HepG2 (cell line): ENCODE data around the gene OSBPL5. TPM values are rescaled to one million over a fixed set of nuclear protein-coding genes. Genes with fewer than 3 reads are reported as not detected.

Source experiments
- ATAC-seq: fragments of 200-7000 bp; cut with Tn5 transposase; 3 replicates; pipeline ENCODE4 v1.9.1; 2020; ENCODE audit warnings: mild to moderate bottlenecking, moderate library complexity
- BruUV-seq: library from RNA; stranded (reverse); fragments of 400-500 nt; replicated peaks from 2 replicates; lab custom pipeline; 2021; lab: Mats Ljungman, UMichigan
- CTCF ChIA-PET: fragments of 300-600 bp; formaldehyde crosslinking; extraction: SDS; loops from one replicate; lab custom pipeline; 2021; ENCODE audit warnings: low total read pairs, inconsistent platforms, low intra/inter-chr PET ratio; lab: Yijun Ruan, JAX
- POLR2A ChIA-PET: fragments of 350-600 bp; sonication (Branson Sonifier 250); formaldehyde crosslinking; loops from one replicate; lab custom pipeline; 2020; ENCODE audit warnings: antibody characterized with exemption, inconsistent platforms; lab: Yijun Ruan, JAX
- DNase-seq: peaks from one replicate; pipeline ENCODE4 v3.0.0-alpha.2; 2015; ENCODE audit warnings: low spot score
- FAIRE-seq: peaks from 3 replicates; lab custom pipeline; 2011; peaks lifted over from hg19 to GRCh38; lab: Jason Lieb, UNC
- H2AFZ ChIP-seq: one replicate; pipeline ENCODE4 v1.6.1; 2011; ENCODE audit warnings: low read length, inconsistent platforms
- H3K27ac ChIP-seq: fragments of 300-600 bp; 3 replicates; pipeline ENCODE4 v1.8.0; 2011; ENCODE audit warnings: mixed run types, mild to moderate bottlenecking, mixed read lengths, low read length, inconsistent platforms; ENCODE audit not compliant: insufficient read depth; ENCODE audit errors: extremely low read length
- H3K27me3 ChIP-seq, 2 experiments: fragments of 200-600 bp in 1 of 2; 2 replicates in 1 of 2; 3 replicates in 1 of 2; pipeline versions ENCODE4 v1.6.0 to v1.8.0; 2011; ENCODE audit warnings: low read length in 2 of 2, mild to moderate bottlenecking in 2 of 2, moderate library complexity in 2 of 2, inconsistent platforms in 1 of 2; ENCODE audit not compliant: insufficient read depth in 2 of 2, control insufficient read depth in 1 of 2
- H3K36me3 ChIP-seq, 2 experiments: fragments of 200-600 bp in 1 of 2; replicated peaks in 1 of 2; 2 replicates in 1 of 2; 3 replicates in 1 of 2; pipeline versions ENCODE4 v1.5.1 to v1.8.0; 2011; ENCODE audit warnings: low read length in 2 of 2, inconsistent platforms in 1 of 2; ENCODE audit not compliant: insufficient read depth in 2 of 2, control insufficient read depth in 1 of 2
- H3K4me1 ChIP-seq: 2 replicates; pipeline ENCODE4 v1.5.1; 2012; ENCODE audit warnings: low read length, inconsistent platforms; ENCODE audit not compliant: insufficient read depth
- H3K4me2 ChIP-seq: 2 replicates; pipeline ENCODE4 v1.6.0; 2011; ENCODE audit warnings: low read depth, low read length, inconsistent platforms
- H3K4me3 ChIP-seq, 3 experiments: fragments of 200-600 bp in 1 of 3; sonication (generic), shearing (Covaris generic) in 1 of 3; replicated peaks in 1 of 3; 2 replicates each; pipeline ENCODE4 v1.5.1; 2011 to 2016; ENCODE audit warnings: low read length in 3 of 3, inconsistent platforms in 2 of 3, low read depth in 2 of 3, mild to moderate bottlenecking in 2 of 3, control low read depth in 1 of 3, mixed read lengths in 1 of 3; ENCODE audit not compliant: insufficient read depth in 1 of 3
- H3K79me2 ChIP-seq: one replicate; pipeline ENCODE4 v1.6.1; 2011; ENCODE audit warnings: low read length, inconsistent platforms; ENCODE audit not compliant: insufficient read depth
- H3K9ac ChIP-seq: 2 replicates; pipeline ENCODE4 v1.6.0; 2011; ENCODE audit warnings: mild to moderate bottlenecking, low read depth, low read length, inconsistent platforms; ENCODE audit not compliant: insufficient read depth
- H3K9me3 ChIP-seq: 2 replicates; pipeline ENCODE4 v1.5.1; 2012; ENCODE audit warnings: mild to moderate bottlenecking, low read length
- H4K20me1 ChIP-seq: 2 replicates; pipeline ENCODE4 v1.6.0; 2011; ENCODE audit warnings: inconsistent platforms, mild to moderate bottlenecking, low read length, moderate library complexity; ENCODE audit not compliant: insufficient read depth
- ADNP ChIP-seq: sonication (generic); formaldehyde crosslinking; IDR thresholded peaks from 2 replicates; pipeline ENCODE4 v1.4.0; 2020; ENCODE audit warnings: missing genetic modification reagents
- FIP1L1 ChIP-seq: fragments of 200-400 bp; formaldehyde crosslinking; IDR thresholded peaks from 2 replicates; pipeline ENCODE4 v1.6.1; 2018; ENCODE audit warnings: low read depth, mild to moderate bottlenecking, low read length, moderate library complexity, borderline replicate concordance; ENCODE audit not compliant: insufficient read depth
- MATR3 ChIP-seq: sonication (generic); formaldehyde crosslinking; IDR thresholded peaks from 2 replicates; pipeline ENCODE4 v1.4.0; 2020; ENCODE audit warnings: missing genetic modification reagents
- SALL2 ChIP-seq: sonication (generic); formaldehyde crosslinking; IDR thresholded peaks from 2 replicates; pipeline ENCODE4 v1.8.1; 2023; ENCODE audit warnings: mild to moderate bottlenecking, missing genetic modification reagents, inconsistent platforms
- ZBTB8A ChIP-seq: sonication (generic); formaldehyde crosslinking; IDR thresholded peaks from 2 replicates; pipeline ENCODE4 v1.4.0; 2020; ENCODE audit warnings: mild to moderate bottlenecking, low read depth, missing genetic modification reagents, borderline replicate concordance
- ZNF292 ChIP-seq: sonication (generic); formaldehyde crosslinking; IDR thresholded peaks from 2 replicates; pipeline ENCODE4 v1.8.1; 2022; ENCODE audit warnings: mild to moderate bottlenecking, low read depth, missing genetic modification reagents, borderline replicate concordance
- ZNF660 ChIP-seq: sonication (generic); formaldehyde crosslinking; IDR thresholded peaks from 2 replicates; pipeline ENCODE4 v1.5.1; 2020; ENCODE audit warnings: mild to moderate bottlenecking, low read depth, missing genetic modification reagents, borderline replicate concordance
- WGBS: methylation state at CpG from one replicate; pipeline ENCODE4 v1.1.6; 2017; ENCODE audit warnings: low lambda C conversion rate; 5-methylcytosine and 5-hydroxymethylcytosine counted together
- in situ Hi-C: cut with HindIII; loops from 2 replicates; pipeline ENCODE4 v1.10.0; 2017; ENCODE audit warnings: low pct_unique_long_range_greater_than_20kb; ENCODE audit not compliant: extremely low pct_ligation_motif_present
- intact Hi-C: fragments of 100-400 bp; cut with micrococcal nuclease; formaldehyde crosslinking; loops from one replicate; pipeline ENCODE4 v1.10.0; 2022; ENCODE audit not compliant: unreplicated experiment
- polyA plus RNA-seq, 8 experiments: library from polyadenylated mRNA; depleted of rRNA in 3 of 8; stranded (reverse) in 7 of 8; unstranded in 1 of 8; fragments of >200 nt; fragmentation: Illumina TruSeq in 4 of 8; extraction: Trizol in 4 of 8; gene quantifications; 2 replicates each; pipeline versions ENCODE4 v1.2.1 to v1.2.3, GENCODE V29; 2011 to 2016; ENCODE audit warnings: low read depth in 4 of 8, missing spikeins in 1 of 8, mixed read lengths in 1 of 8; ENCODE audit not compliant: insufficient read depth in 1 of 8
- total RNA-seq, 5 experiments: library from RNA; depleted of rRNA; stranded (reverse); fragments of >200 nt; fragmentation: Illumina TruSeq; extraction: Trizol; gene quantifications; 2 replicates each; pipeline ENCODE4 v1.2.3, GENCODE V29; 2016; ENCODE audit warnings: low read depth in 1 of 5
- TF ChIP-seq, protein P1 (sequence below): sonication (generic); formaldehyde crosslinking; IDR thresholded peaks from 2 replicates; pipeline ENCODE4 v1.5.0; 2020; ENCODE audit warnings: mild to moderate bottlenecking, missing genetic modification reagents, borderline replicate concordance
- TF ChIP-seq, protein P2 (sequence below): sonication (generic); formaldehyde crosslinking; IDR thresholded peaks from 2 replicates; pipeline ENCODE4 v1.5.1; 2020; ENCODE audit warnings: mild to moderate bottlenecking, missing genetic modification reagents

Gene OSBPL5
- total and polyA plus RNA-seq, 2 of the 13 experiments (the other 11 are each of a cell fraction or from before 2014, with no cell fraction given): not detected

DNA sequence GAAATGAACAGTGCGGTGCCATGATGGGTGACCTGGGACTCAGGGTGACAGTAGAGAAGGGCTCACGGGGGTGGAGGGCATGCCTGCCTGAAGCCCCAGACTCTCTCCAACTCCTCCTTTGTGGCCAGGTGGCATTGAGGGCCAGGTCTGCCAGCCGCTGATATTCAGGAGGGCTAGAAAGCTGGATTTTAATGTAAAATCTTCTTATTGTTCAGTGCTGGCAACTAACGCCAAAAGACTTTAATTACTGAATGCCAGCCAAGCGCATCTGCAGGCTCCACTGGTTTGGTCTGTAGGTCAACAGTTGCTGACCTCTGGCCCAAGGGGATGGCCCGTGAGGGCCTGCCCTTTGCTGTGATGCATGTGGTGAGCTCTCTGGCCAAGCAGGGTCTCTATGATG lies 43.2 kb upstream of the OSBPL5 start (continued):
- TF ChIP-seq, protein P1, sequence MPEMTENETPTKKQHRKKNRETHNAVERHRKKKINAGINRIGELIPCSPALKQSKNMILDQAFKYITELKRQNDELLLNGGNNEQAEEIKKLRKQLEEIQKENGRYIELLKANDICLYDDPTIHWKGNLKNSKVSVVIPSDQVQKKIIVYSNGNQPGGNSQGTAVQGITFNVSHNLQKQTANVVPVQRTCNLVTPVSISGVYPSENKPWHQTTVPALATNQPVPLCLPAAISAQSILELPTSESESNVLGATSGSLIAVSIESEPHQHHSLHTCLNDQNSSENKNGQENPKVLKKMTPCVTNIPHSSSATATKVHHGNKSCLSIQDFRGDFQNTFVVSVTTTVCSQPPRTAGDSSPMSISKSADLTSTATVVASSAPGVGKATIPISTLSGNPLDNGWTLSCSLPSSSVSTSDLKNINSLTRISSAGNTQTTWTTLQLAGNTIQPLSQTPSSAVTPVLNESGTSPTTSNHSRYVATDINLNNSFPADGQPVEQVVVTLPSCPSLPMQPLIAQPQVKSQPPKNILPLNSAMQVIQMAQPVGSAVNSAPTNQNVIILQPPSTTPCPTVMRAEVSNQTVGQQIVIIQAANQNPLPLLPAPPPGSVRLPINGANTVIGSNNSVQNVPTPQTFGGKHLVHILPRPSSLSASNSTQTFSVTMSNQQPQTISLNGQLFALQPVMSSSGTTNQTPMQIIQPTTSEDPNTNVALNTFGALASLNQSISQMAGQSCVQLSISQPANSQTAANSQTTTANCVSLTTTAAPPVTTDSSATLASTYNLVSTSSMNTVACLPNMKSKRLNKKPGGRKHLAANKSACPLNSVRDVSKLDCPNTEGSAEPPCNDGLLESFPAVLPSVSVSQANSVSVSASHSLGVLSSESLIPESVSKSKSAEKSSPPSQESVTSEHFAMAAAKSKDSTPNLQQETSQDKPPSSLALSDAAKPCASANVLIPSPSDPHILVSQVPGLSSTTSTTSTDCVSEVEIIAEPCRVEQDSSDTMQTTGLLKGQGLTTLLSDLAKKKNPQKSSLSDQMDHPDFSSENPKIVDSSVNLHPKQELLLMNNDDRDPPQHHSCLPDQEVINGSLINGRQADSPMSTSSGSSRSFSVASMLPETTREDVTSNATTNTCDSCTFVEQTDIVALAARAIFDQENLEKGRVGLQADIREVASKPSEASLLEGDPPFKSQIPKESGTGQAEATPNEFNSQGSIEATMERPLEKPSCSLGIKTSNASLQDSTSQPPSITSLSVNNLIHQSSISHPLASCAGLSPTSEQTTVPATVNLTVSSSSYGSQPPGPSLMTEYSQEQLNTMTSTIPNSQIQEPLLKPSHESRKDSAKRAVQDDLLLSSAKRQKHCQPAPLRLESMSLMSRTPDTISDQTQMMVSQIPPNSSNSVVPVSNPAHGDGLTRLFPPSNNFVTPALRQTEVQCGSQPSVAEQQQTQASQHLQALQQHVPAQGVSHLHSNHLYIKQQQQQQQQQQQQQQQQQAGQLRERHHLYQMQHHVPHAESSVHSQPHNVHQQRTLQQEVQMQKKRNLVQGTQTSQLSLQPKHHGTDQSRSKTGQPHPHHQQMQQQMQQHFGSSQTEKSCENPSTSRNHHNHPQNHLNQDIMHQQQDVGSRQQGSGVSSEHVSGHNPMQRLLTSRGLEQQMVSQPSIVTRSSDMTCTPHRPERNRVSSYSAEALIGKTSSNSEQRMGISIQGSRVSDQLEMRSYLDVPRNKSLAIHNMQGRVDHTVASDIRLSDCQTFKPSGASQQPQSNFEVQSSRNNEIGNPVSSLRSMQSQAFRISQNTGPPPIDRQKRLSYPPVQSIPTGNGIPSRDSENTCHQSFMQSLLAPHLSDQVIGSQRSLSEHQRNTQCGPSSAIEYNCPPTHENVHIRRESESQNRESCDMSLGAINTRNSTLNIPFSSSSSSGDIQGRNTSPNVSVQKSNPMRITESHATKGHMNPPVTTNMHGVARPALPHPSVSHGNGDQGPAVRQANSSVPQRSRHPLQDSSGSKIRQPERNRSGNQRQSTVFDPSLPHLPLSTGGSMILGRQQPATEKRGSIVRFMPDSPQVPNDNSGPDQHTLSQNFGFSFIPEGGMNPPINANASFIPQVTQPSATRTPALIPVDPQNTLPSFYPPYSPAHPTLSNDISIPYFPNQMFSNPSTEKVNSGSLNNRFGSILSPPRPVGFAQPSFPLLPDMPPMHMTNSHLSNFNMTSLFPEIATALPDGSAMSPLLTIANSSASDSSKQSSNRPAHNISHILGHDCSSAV (CRISPR knock-in tag): no peak
- TF ChIP-seq ZBTB8A: no peak

DNA sequence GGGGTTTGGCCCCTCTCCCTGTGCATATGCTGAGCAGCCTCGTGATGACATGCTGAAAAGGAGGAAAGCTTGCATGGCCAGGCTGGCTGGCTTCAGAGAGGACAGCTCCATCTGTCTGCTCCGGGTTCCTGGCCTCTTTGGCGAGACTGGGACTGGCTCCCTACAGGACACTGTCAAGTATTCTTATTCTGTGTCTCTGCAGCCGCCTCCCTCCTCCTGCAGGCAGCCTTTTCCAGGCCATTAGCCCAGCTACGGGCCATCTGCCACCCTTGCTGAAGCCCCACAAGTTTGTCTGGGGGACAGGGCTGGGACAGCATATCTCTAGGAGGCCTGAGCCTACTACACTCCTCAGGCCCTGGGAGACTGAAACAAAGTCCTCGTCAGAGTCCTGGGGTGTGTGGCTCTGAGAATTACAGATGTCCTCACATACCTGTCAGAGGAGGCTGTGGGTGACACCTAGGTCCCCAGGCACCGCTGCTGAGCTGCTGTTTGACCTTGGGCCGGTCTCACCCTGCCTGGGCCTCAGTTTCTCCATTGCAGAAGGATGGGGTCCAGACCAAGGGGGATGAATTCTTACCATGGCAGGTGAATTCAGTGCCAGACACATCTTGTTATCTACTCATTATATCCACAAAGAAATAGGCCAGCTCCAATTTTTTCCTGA lies 42.5 kb upstream of the OSBPL5 start:
- Histone ChIP-seq H3K4me3 (no peak overlapping the region), H3K9ac (no peak overlapping the region), H3K36me3 (no peaks in the 10 kb centered on the region), H4K20me1 (no peaks in the 10 kb centered on the region), H2AFZ (no peak overlapping the region), H3K79me2 (no peaks in the 10 kb centered on the region), H3K4me1 (no peaks in the 10 kb centered on the region), H3K4me2 (no peak overlapping the region), H3K27me3 (peaks cover 7 to 31% of the 10 kb centered on the region in 2 experiments; a peak in 4 of 5 replicates), H3K27ac (no peak overlapping the region), H3K9me3 (no peaks in the 10 kb centered on the region)
- in situ Hi-C loops (no loop called here), intact Hi-C loops (no loop called here)
- no peak for DNase-seq
- ATAC-seq: no peak
- no peak for FAIRE-seq
- TF ChIP-seq ADNP (CRISPR knock-in tag) (no peak), SALL2 (CRISPR knock-in tag) (no peak), MATR3 (CRISPR knock-in tag) (no peak), FIP1L1 (no peak), ZNF292 (CRISPR knock-in tag) (no peak), ZNF660 (no peak)
- TF ChIP-seq, protein P2, sequence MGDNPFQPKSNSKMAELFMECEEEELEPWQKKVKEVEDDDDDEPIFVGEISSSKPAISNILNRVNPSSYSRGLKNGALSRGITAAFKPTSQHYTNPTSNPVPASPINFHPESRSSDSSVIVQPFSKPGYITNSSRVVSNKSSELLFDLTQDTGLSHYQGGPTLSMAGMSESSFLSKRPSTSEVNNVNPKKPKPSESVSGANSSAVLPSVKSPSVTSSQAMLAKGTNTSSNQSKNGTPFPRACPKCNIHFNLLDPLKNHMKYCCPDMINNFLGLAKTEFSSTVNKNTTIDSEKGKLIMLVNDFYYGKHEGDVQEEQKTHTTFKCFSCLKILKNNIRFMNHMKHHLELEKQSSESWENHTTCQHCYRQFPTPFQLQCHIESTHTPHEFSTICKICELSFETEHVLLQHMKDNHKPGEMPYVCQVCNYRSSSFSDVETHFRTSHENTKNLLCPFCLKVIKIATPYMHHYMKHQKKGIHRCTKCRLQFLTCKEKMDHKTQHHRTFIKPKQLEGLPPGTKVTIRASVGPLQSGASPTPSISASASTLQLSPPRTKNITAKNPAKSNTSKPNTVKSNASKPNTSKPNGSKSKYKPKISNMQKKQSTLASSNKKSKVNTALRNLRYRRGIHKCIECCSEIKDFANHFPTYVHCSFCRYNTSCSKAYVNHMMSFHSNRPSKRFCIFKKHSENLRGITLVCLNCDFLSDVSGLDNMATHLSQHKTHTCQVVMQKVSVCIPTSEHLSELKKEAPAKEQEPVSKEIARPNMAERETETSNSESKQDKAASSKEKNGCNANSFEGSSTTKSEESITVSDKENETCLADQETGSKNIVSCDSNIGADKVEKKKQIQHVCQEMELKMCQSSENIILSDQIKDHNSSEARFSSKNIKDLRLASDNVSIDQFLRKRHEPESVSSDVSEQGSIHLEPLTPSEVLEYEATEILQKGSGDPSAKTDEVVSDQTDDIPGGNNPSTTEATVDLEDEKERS (CRISPR knock-in tag): no peak
- CTCF ChIA-PET: no interaction called here
- POLR2A ChIA-PET: no interaction called here
- no TSS peak for BruUV-seq
- 0% methylated on average over 2 of the region's 8 CpGs for WGBS
